Panc1 (cell line): ENCODE data around the gene TMEM60. TPM values are rescaled to one million over a fixed set of nuclear protein-coding genes. Genes with fewer than 3 reads are reported as not detected.

Source experiments
- ATAC-seq: fragments of 200-7000 bp; cut with Tn5 transposase; 2 replicates; pipeline ENCODE4 v1.9.1; 2020; ENCODE audit warnings: mild to moderate bottlenecking, moderate library complexity
- BruUV-seq: library from RNA; stranded (reverse); fragments of 400-500 nt; replicated peaks from 2 replicates; lab custom pipeline; 2021; lab: Mats Ljungman, UMichigan
- CTCF ChIA-PET: fragments of 300-600 bp; sonication (Branson Sonifier 250); formaldehyde crosslinking; loops from one replicate; lab custom pipeline; 2022; ENCODE audit warnings: antibody characterized with exemption; lab: Charles Lee
- POLR2A ChIA-PET: fragments of 300-600 bp; sonication (Branson Sonifier 250); formaldehyde crosslinking; loops from one replicate; lab custom pipeline; 2022; ENCODE audit warnings: antibody characterized with exemption; lab: Charles Lee
- DNase-seq: peaks from one replicate; pipeline ENCODE4 v3.0.0-alpha.2; 2010; ENCODE audit warnings: low read depth, low spot score
- H3K27ac ChIP-seq: 2 replicates; pipeline ENCODE4 v1.5.1; 2011; ENCODE audit warnings: mild to moderate bottlenecking, low read length, inconsistent platforms
- H3K27me3 ChIP-seq: fragments of 200-500 bp; sonication (Bioruptor generic); 2 replicates; pipeline ENCODE4 v1.6.0; 2014; ENCODE audit warnings: low read length, inconsistent platforms; ENCODE audit not compliant: control insufficient read depth, insufficient read depth
- H3K36me3 ChIP-seq: fragments of 200-500 bp; sonication (Bioruptor generic); 2 replicates; pipeline ENCODE4 v1.5.1; 2014; ENCODE audit warnings: inconsistent platforms, mild to moderate bottlenecking, low read length, moderate library complexity; ENCODE audit not compliant: control insufficient read depth, insufficient read depth
- H3K4me1 ChIP-seq: 2 replicates; pipeline ENCODE4 v1.5.1; 2011; ENCODE audit warnings: inconsistent platforms, mild to moderate bottlenecking, low read length, moderate library complexity; ENCODE audit not compliant: control insufficient read depth, insufficient read depth
- H3K4me3 ChIP-seq, 2 experiments: 2 replicates each; pipeline ENCODE4 v1.5.1; 2011 to 2012; ENCODE audit warnings: low read depth in 2 of 2, low read length in 2 of 2, mild to moderate bottlenecking in 2 of 2, inconsistent platforms in 1 of 2, moderate library complexity in 1 of 2
- H3K9me3 ChIP-seq: fragments of 200-500 bp; sonication (Bioruptor generic); 2 replicates; pipeline ENCODE4 v1.5.1; 2014; ENCODE audit warnings: low read depth, mild to moderate bottlenecking, inconsistent platforms, low read length, moderate library complexity; ENCODE audit not compliant: control insufficient read depth, insufficient read depth
- POLR2AphosphoS5 ChIP-seq: IDR thresholded peaks from 2 replicates; pipeline ENCODE4 v1.6.1; 2012; ENCODE audit warnings: mild to moderate bottlenecking, low read depth, low read length, moderate library complexity
- SIN3A ChIP-seq: IDR thresholded peaks from 2 replicates; pipeline ENCODE4 v1.6.1; 2012; ENCODE audit warnings: low read depth, mild to moderate bottlenecking, low read length, moderate library complexity, borderline replicate concordance; ENCODE audit not compliant: insufficient read depth
- TCF7L2 ChIP-seq: IDR thresholded peaks from 2 replicates; pipeline ENCODE4 v1.6.1; 2011; ENCODE audit warnings: mild to moderate bottlenecking, low read depth, low read length, inconsistent platforms
- in situ Hi-C: cut with HindIII; loops from 2 replicates; pipeline ENCODE4 v1.10.0; 2016; ENCODE audit warnings: low sequenced_read_pairs, low pct_unique_long_range_greater_than_20kb
- intact Hi-C: fragments of 100-400 bp; cut with micrococcal nuclease; formaldehyde crosslinking; loops from one replicate; pipeline ENCODE4 v1.10.0; 2022; ENCODE audit not compliant: unreplicated experiment
- total RNA-seq: library from RNA; stranded (reverse); gene quantifications from one replicate; pipeline ENCODE4 v1.2.1, GENCODE V29; 2021; ENCODE audit not compliant: unreplicated experiment
- TF ChIP-seq, protein P1 (sequence below), 2 experiments: IDR thresholded peaks; 2 replicates each; pipeline ENCODE4 v1.6.1; 2011 to 2012; ENCODE audit warnings: low read depth in 2 of 2, control low read depth in 1 of 2, low read length in 1 of 2, mild to moderate bottlenecking in 1 of 2, moderate library complexity in 1 of 2; ENCODE audit not compliant: insufficient read depth in 1 of 2
- TF ChIP-seq, protein P2 (sequence below): fragments of 450-650 bp; IDR thresholded peaks from 2 replicates; pipeline ENCODE4 v1.5.1; 2017; ENCODE audit warnings: mild to moderate bottlenecking

The TMEM60 gene
- total RNA-seq, 1 experiment from 2014 or later = 20.4 TPM

DNA sequence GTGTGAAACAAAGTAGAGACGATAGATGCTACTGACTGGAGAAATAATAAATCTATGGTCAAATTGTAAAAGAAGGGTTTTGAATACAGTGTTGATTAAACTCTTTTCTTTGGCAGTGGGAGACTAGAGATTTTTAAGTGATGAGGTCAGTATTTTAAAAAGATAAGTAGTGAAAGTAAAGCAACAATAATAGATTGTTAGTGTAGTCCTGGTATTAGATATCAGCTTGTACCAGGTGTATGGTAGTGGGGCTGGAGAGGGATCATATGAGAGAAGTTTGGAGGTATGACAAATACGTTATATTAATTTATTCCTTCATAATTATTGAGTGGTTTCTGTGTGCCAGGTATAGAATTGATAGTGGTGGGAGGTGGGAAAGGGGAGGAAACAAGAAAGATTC, 25.6 kb upstream of the TMEM60 start:
- no peak overlapping the region for H3K4me3 ChIP-seq
- DNase-seq (no peak), ATAC-seq (no peak)
- in situ Hi-C loops = no loop called here
- intact Hi-C loops = no loop called here
- H3K4me1 ChIP-seq = no peaks in the 10 kb centered on the region
- H3K27ac ChIP-seq = no peak overlapping the region
- BruUV-seq = no TSS peak
- POLR2A ChIA-PET = no interaction called here
- no peaks in the 10 kb centered on the region for H3K27me3 ChIP-seq
- H3K36me3 ChIP-seq = no peaks in the 10 kb centered on the region
- CTCF ChIA-PET = no interaction called here
- H3K9me3 ChIP-seq = peaks cover 22% of the 10 kb centered on the region; the same call in 1 of the 2 replicates
- TF ChIP-seq SIN3A (no peak), POLR2AphosphoS5 (no peak), TCF7L2 (no peak)
- TF ChIP-seq, protein P1, sequence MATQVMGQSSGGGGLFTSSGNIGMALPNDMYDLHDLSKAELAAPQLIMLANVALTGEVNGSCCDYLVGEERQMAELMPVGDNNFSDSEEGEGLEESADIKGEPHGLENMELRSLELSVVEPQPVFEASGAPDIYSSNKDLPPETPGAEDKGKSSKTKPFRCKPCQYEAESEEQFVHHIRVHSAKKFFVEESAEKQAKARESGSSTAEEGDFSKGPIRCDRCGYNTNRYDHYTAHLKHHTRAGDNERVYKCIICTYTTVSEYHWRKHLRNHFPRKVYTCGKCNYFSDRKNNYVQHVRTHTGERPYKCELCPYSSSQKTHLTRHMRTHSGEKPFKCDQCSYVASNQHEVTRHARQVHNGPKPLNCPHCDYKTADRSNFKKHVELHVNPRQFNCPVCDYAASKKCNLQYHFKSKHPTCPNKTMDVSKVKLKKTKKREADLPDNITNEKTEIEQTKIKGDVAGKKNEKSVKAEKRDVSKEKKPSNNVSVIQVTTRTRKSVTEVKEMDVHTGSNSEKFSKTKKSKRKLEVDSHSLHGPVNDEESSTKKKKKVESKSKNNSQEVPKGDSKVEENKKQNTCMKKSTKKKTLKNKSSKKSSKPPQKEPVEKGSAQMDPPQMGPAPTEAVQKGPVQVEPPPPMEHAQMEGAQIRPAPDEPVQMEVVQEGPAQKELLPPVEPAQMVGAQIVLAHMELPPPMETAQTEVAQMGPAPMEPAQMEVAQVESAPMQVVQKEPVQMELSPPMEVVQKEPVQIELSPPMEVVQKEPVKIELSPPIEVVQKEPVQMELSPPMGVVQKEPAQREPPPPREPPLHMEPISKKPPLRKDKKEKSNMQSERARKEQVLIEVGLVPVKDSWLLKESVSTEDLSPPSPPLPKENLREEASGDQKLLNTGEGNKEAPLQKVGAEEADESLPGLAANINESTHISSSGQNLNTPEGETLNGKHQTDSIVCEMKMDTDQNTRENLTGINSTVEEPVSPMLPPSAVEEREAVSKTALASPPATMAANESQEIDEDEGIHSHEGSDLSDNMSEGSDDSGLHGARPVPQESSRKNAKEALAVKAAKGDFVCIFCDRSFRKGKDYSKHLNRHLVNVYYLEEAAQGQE (IDR thresholded peaks at IDR 0.05; ENCODE audit: insufficient read depth in 1 of 2, low read depth in 2 of 2, low read length in 1 of 2) = no peak
- TF ChIP-seq, protein P2, sequence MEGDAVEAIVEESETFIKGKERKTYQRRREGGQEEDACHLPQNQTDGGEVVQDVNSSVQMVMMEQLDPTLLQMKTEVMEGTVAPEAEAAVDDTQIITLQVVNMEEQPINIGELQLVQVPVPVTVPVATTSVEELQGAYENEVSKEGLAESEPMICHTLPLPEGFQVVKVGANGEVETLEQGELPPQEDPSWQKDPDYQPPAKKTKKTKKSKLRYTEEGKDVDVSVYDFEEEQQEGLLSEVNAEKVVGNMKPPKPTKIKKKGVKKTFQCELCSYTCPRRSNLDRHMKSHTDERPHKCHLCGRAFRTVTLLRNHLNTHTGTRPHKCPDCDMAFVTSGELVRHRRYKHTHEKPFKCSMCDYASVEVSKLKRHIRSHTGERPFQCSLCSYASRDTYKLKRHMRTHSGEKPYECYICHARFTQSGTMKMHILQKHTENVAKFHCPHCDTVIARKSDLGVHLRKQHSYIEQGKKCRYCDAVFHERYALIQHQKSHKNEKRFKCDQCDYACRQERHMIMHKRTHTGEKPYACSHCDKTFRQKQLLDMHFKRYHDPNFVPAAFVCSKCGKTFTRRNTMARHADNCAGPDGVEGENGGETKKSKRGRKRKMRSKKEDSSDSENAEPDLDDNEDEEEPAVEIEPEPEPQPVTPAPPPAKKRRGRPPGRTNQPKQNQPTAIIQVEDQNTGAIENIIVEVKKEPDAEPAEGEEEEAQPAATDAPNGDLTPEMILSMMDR = no peak

DNA sequence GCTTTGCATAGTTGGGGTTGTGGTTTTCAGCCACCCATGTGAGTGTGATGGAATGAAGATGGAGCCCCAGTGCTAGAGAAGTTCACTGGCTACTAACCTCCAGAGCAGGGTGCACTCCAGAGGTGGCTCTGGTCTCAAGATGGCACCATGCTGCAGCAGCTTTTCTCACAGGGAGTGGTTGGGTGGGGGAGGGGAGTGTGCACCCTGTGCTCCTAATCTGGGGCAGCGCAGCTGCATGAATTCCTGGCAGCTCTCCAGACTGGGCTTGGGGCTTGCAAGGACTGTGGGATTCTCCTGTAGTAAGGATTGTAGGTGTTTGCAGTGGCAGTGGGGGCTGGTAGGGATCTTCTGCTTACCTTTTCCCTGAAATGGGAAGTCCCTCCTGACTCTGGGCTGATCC, 24.0 kb upstream of the TMEM60 start:
- H3K36me3 ChIP-seq = no peaks in the 10 kb centered on the region
- TF ChIP-seq, protein P2 = no peak
- TF ChIP-seq, protein P1 (IDR thresholded peaks at IDR 0.05; ENCODE audit: insufficient read depth in 1 of 2, low read depth in 2 of 2, low read length in 1 of 2) = no peak
- TF ChIP-seq SIN3A (no peak), POLR2AphosphoS5 (no peak), TCF7L2 (no peak)
- no peak for ATAC-seq
- no peaks in the 10 kb centered on the region for H3K4me1 ChIP-seq
- no peak overlapping the region for H3K4me3 ChIP-seq
- H3K27ac ChIP-seq = no peak overlapping the region
- no TSS peak for BruUV-seq
- in situ Hi-C loops = no loop called here
- H3K9me3 ChIP-seq = peaks cover 24% of the 10 kb centered on the region; the same call in 1 of the 2 replicates
- POLR2A ChIA-PET = no interaction called here
- no peak for DNase-seq
- no peaks in the 10 kb centered on the region for H3K27me3 ChIP-seq
- CTCF ChIA-PET = no interaction called here
- intact Hi-C loops = no loop called here
